ENCODE data around the gene OR10P1.

OR10P1 gene

GRCh38 chr12:55685671-55686070 lies 49.0 kb downstream of the OR10P1 start:
- DNase-seq (ENCODE audit: low read depth), result no peak

DNA sequence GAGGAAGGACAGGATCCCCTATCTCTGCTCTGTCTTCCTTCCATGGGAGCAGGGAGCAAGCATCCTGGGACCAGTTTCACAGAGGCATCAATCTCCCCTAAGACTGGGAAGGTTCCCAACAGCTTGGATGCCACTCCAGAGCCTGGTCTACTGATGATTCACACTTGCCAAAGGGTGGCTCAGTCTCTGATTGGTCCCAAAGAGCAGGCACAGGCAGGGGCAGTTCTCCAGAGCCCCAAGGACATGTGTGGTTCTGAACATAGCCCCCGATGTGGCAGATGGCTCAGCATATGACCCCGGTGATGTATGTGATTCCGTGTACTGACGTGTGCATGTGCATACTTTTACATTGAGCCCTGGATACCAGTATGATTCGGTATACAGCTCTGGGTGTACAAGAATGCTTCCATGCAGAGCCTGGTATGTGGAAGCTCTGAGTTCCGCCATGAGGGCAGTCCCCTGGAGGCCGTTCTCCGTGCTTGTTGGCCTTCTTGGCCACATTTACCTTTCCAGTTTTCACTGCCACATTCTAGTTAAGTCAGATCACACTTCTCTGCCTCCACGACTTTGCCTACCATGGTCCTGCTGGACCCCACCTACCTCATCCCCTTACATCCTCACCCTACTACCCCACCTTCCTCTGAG lies 49.8 kb downstream of the OR10P1 start:
- DNase-seq (ENCODE audit: low read depth), result no peak
